AG04449 (cell line): Measurements from ENCODE around the gene MLLT10.

ENCODE experiments used
- CTCF ChIA-PET: fragments of 350-600 bp; formaldehyde crosslinking; extraction: SDS; loops from one replicate; lab custom pipeline; 2021; ENCODE audit warnings: antibody characterized with exemption; lab: Yijun Ruan, JAX
- POLR2A ChIA-PET: fragments of 400-600, 350-600 bp; formaldehyde crosslinking; extraction: SDS; loops from one replicate; lab custom pipeline; 2020; ENCODE audit warnings: antibody characterized with exemption, inconsistent platforms; lab: Yijun Ruan, JAX
- DNase-seq: peaks from one replicate; pipeline ENCODE4 v3.0.0-alpha.2; 2010; ENCODE audit warnings: low read depth, low spot score
- H3K4me3 ChIP-seq: 2 replicates; pipeline ENCODE4 v1.5.1; 2011; ENCODE audit warnings: low read depth, mild to moderate bottlenecking, control low read depth, low read length
- CTCF ChIP-seq: IDR thresholded peaks from one replicate; pipeline ENCODE4 v1.5.1; 2011; ENCODE audit warnings: mild to moderate bottlenecking, moderate library complexity, low read length, control low read depth, inconsistent platforms; ENCODE audit not compliant: insufficient read depth; ENCODE audit errors: missing control alignments

The MLLT10 gene

GRCh38 chr10:21760332-21760731 is 226.3 kb downstream of the MLLT10 start:
- POLR2A ChIA-PET: no interaction called here
- no peak for TF ChIP-seq CTCF

GRCh38 chr10:21764466-21765189 is 230.6 kb downstream of the MLLT10 start:
- POLR2A ChIA-PET: no interaction called here
- H3K4me3 ChIP-seq: no peak overlapping the region
- no peak for TF ChIP-seq CTCF
- CTCF ChIA-PET: no interaction called here
- no peak for DNase-seq

More at GRCh38 chr10:21760332-21760731, 226.3 kb downstream of the MLLT10 start:
- CTCF ChIA-PET: interaction anchor here (0.6 to 0.9 kb wide), 2 partner anchors 192 to 1231 kb away, joined by 3 read pairs; no protein-coding TSS in a partner anchor
- no peak overlapping the region for H3K4me3 ChIP-seq
- DNase-seq: no peak

GRCh38 chr10:21769041-21769440 is 235.0 kb downstream of the MLLT10 start:
- CTCF ChIA-PET: interaction anchor here (1.1 kb wide), 1 partner anchor 143 kb away, joined by 3 read pairs; no protein-coding TSS in a partner anchor
- DNase-seq: no peak
- no peak for TF ChIP-seq CTCF
- no peak overlapping the region for H3K4me3 ChIP-seq
- POLR2A ChIA-PET: no interaction called here

- POLR2A ChIA-PET: no interaction called here
- no peak for TF ChIP-seq CTCF
- DNase-seq: no peak
- no peak overlapping the region for H3K4me3 ChIP-seq
- CTCF ChIA-PET: no interaction called here
These were observed 237.2 kb downstream of the MLLT10 start for GRCh38 chr10:21771219-21771618.

GRCh38 chr10:21776883-21777282 is 242.9 kb downstream of the MLLT10 start:
- CTCF ChIA-PET: no interaction called here
- no peak for TF ChIP-seq CTCF
- POLR2A ChIA-PET: no interaction called here
- DNase-seq: no peak
- no peak overlapping the region for H3K4me3 ChIP-seq

GRCh38 chr10:21791276-21791675 is 257.2 kb downstream of the MLLT10 start:
- CTCF ChIA-PET: no interaction called here
- DNase-seq: no peak
- no peak overlapping the region for H3K4me3 ChIP-seq
- POLR2A ChIA-PET: no interaction called here
- TF ChIP-seq CTCF: no peak
